AG10803 (cell line): ENCODE results near the gene FAM216B.

ENCODE experiments used
- DNase-seq: peaks from one replicate; pipeline ENCODE4 v3.0.0; 2010; ENCODE audit warnings: low read depth
- H3K4me3 ChIP-seq: 2 replicates; pipeline ENCODE4 v1.5.1; 2011; ENCODE audit warnings: mild to moderate bottlenecking, low read length, control low read depth
- TF ChIP-seq, protein P1 (sequence below): conservative IDR thresholded peaks from 2 replicates; pipeline ENCODE4 v1.5.1; 2011; ENCODE audit warnings: mild to moderate bottlenecking, low read length, control low read depth, inconsistent platforms

Gene FAM216B

DNA sequence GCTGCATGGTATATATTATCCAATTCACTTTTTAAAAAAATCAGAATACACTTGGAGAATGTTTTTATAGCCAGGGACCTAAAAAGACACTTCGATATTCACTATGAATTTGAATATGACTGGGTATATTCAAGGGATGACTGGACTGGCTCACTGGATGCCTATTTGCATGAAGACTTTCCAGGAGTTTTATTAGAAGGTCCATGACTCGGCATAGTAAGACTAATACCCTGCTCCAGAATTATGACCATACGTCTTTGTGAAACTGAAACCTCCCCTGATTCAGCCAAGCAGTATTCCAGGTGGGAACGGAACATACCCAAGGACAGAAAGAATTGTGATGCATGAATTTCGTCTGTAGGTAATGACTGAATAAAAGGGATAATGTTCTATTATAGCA lies 3.9 kb upstream of the FAM216B start:
- H3K4me3 ChIP-seq: no peak overlapping the region
- no peak for DNase-seq
- TF ChIP-seq, protein P1, sequence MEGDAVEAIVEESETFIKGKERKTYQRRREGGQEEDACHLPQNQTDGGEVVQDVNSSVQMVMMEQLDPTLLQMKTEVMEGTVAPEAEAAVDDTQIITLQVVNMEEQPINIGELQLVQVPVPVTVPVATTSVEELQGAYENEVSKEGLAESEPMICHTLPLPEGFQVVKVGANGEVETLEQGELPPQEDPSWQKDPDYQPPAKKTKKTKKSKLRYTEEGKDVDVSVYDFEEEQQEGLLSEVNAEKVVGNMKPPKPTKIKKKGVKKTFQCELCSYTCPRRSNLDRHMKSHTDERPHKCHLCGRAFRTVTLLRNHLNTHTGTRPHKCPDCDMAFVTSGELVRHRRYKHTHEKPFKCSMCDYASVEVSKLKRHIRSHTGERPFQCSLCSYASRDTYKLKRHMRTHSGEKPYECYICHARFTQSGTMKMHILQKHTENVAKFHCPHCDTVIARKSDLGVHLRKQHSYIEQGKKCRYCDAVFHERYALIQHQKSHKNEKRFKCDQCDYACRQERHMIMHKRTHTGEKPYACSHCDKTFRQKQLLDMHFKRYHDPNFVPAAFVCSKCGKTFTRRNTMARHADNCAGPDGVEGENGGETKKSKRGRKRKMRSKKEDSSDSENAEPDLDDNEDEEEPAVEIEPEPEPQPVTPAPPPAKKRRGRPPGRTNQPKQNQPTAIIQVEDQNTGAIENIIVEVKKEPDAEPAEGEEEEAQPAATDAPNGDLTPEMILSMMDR: no peak

DNA sequence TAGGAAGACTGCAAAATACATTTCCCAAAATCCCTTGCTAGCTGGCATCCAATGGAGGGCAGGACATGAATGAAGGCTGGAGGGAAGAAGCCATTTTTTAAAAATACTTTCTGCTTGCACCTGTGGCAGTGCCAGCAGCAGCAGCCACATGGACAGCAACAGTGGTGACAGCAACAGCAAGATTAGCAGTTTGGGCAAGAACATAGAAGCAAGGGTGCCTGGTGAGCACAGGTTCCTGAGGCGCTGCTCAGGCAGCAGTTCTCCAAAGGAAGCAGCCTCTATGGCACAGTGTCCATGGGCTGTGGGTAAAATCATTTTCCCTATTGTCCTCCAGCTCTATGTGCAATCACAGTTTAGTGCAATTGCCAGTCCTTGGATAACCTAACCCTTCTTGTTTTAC lies 1.3 kb upstream of the FAM216B start:
- TF ChIP-seq, protein P1: no peak
- no peak for DNase-seq
- no peak overlapping the region for H3K4me3 ChIP-seq

DNA sequence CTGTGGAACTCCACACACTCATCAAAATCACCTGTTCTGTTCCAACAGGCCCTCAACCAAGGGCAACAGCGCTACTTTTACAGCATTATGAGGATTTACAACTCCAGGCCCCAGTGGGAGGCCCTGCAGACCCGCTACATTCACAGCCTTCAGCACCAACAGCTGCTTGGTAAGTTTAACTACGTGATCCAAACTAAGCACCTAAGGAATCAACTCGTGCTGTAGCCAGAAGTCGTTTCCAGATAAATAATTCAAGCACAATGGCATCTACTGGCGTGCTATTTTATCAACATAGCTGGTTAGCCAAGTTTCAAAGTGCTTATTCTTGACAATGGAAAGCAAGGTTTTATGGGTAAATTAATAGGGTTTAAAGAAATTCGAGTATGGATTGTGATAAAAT lies 5.3 kb downstream of the FAM216B start:
- TF ChIP-seq, protein P1: no peak
- no peak overlapping the region for H3K4me3 ChIP-seq
- no peak for DNase-seq

DNA sequence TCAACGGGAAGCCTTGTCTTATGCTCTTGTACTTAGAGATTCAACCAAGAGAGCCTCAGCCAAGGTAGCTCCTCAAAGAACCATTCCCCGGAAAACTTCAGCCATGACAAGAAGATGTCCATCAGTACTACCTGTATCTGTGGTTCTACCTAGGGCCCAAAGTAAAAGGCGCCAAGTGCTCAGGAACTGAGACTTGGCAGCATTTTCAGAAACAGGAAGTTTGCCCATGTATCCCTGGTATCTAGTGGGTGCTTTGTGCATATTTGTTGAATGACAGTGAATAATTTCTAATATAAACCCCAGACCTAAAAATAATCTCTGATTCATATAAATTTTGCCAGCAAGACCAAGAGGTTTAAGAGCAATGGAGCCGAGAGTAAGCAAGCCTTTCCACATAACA lies 7.2 kb downstream of the FAM216B start:
- TF ChIP-seq, protein P1: no peak
- no peak for DNase-seq
- no peak overlapping the region for H3K4me3 ChIP-seq

DNA sequence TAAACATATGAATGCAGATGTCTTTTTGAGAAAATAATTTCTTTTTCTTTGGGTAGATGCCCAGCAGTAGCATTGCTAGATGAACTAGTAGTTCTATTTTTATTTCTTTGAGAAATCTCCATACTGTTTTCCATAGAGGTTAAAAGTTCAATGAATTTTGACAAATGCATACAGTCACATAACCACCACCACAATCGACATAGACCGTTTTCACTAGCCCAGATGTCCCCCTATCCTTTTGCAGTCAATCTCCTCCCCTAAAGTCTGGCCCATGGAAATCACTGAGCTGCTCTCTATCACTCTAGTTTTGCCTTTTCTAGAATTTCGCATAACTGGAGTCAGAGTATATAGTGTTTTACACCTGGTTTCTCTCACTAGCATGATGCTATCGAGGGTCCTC lies 10.8 kb downstream of the FAM216B start:
- no peak for DNase-seq
- TF ChIP-seq, protein P1: no peak
- no peak overlapping the region for H3K4me3 ChIP-seq

DNA sequence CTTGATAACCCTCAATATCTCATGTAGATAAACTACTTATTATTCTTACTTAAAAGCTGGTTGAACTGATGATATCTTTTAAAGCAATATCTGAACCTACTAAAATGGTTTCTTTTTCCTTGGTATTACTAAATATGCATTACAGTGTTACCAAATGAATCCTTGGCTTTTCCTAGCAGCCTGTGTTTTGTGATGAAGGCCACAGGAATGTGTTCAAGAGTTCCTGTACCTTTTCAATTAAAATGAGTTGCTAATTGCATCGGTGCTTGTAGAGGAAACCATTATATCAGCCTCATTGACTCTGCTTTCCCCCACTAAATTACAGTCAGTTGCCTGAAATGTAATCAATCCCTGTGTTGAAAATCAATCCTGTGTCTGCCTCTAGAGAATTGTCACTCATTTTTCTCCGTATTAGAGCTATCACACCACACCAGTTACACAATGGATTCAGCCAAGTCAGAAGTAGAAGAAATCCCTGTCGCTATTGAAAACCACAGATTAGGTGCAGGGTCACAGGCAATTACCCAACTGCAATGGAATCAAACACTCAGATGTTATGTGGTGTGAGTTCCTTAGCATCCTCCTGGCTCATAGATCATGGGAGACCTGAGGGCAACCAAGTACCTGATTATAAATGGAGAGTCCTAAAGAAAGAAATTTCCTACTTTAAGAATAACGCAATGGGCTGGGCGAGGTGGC lies 13.3 kb downstream of the FAM216B start:
- TF ChIP-seq, protein P1: no peak
- DNase-seq: peak; percentile 29
- no peak overlapping the region for H3K4me3 ChIP-seq

DNA sequence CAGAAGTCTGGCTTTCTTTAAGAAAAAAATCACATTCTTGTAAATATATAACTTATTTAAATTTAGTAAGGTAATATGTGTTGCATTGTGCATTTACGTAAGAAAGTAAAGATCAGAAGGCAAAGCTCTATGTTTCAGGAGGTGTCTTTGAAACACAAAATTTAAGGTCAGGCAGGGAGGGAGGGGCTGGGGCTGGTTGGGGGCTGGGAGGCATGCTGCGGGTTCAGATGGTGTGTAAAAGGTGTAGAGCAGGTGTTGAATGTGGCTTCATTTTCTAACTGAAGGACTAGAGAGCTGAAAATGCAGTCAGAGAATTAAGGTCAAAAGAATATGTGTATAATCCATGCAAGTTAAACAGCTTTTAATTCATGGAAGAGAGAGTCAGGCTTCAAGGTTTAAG lies 14.3 kb downstream of the FAM216B start:
- TF ChIP-seq, protein P1: no peak
- H3K4me3 ChIP-seq: no peak overlapping the region
- DNase-seq: no peak
